ENCODE measurements around the gene RGS2.

The RGS2 gene

GRCh38 chr1:192795916-192796618 is 12.8 kb upstream of the RGS2 start:
- DNase-seq (ENCODE audit: low read depth in 1 of 2, low spot score in 1 of 2): no peak

DNA sequence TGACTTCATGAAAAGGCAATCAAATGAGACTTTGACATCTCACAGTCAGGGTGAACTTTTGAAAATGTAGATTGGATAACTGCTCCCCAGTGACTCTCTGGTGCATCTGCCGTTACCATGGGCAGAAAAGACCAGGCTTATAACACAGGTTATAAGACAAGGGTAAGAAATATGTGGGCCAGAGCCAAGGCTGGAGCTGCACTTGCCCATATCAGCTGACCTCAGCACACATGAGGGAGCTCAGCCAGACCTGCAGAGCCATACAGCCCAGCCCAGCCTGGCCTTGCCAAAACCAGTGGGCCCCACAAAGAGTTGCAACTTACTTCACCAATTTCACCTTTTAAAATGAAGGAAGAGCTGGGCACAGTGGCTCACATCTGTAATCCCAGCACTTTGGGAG is 11.7 kb upstream of the RGS2 start:
- DNase-seq (ENCODE audit: low read depth in 1 of 2, low spot score in 1 of 2): no peak

- DNase-seq (ENCODE audit: low read depth in 1 of 2, low spot score in 1 of 2): no peak
These were observed 10.9 kb upstream of the RGS2 start for GRCh38 chr1:192797891-192798290.

DNA sequence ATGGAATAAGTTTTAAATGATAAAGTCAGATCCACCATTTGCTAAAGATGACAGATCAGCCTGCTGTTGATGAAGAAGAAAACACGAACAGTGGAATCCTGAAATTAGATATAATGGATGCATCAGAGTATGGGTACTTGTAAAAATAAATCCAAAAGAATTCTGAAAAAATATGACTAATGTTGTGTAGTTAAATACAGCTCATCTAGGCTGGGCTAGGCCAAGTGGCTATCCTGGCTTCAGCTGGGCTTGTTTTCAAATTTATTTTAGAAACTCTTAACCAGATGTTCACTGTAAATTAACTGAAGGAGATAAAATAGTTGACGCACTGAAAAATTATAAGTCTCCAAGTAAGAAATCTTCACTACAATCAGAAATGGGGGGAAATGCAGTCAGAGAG is 7.4 kb upstream of the RGS2 start:
- no peak for DNase-seq (ENCODE audit: low read depth in 1 of 2, low spot score in 1 of 2)

- no peak for DNase-seq (ENCODE audit: low read depth in 1 of 2, low spot score in 1 of 2)
These were observed 6.4 kb upstream of the RGS2 start for GRCh38 chr1:192802406-192802805.

- DNase-seq (ENCODE audit: low read depth in 1 of 2, low spot score in 1 of 2): no peak
These were observed 5.3 kb upstream of the RGS2 start for GRCh38 chr1:192803501-192803900.

DNA sequence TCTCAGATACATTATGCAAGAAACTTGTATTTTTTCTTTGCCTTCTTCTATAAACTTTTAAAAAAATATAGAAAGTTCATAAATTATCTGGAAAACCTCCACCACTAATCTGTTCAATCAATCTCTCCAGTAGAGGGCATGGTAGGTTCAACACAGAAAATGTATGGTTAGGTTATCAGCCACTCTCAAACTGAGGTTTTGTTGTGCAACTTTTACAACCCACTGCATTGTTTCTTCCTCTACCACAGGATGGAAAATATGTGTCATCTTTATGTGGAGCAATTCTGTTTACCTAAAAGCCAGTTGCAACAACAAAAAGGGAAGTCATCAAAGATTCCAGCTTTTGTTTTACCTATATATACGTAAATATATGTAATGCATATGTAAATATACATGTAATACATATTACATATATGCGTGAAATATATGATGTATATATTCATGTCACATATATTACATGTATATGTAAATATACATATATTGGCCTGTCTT is 3.0 kb upstream of the RGS2 start:
- DNase-seq (ENCODE audit: low read depth in 1 of 2, low spot score in 1 of 2): no peak

- DNase-seq (ENCODE audit: low read depth in 1 of 2, low spot score in 1 of 2): no peak
These were observed 1.4 kb upstream of the RGS2 start for GRCh38 chr1:192807211-192808162.

DNA sequence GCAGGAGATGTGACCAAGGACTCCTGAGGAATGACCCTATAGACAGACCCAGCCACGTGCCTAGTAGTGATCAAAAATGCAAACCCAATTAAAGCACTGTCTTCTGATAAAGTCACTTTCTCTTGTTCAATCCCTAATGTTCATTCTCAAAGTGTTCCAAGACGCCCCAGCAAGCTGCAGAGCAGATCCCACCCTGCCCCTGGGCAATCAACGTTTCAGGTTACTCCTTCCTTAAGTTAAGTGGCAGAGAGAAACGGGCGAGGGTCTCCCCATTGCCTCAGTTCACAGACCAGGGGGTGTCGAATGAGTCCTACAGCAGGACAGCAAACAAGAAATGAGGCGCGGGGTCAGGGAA is 699 bp upstream of the RGS2 start:
- no peak for DNase-seq (ENCODE audit: low read depth in 1 of 2, low spot score in 1 of 2)

DNA sequence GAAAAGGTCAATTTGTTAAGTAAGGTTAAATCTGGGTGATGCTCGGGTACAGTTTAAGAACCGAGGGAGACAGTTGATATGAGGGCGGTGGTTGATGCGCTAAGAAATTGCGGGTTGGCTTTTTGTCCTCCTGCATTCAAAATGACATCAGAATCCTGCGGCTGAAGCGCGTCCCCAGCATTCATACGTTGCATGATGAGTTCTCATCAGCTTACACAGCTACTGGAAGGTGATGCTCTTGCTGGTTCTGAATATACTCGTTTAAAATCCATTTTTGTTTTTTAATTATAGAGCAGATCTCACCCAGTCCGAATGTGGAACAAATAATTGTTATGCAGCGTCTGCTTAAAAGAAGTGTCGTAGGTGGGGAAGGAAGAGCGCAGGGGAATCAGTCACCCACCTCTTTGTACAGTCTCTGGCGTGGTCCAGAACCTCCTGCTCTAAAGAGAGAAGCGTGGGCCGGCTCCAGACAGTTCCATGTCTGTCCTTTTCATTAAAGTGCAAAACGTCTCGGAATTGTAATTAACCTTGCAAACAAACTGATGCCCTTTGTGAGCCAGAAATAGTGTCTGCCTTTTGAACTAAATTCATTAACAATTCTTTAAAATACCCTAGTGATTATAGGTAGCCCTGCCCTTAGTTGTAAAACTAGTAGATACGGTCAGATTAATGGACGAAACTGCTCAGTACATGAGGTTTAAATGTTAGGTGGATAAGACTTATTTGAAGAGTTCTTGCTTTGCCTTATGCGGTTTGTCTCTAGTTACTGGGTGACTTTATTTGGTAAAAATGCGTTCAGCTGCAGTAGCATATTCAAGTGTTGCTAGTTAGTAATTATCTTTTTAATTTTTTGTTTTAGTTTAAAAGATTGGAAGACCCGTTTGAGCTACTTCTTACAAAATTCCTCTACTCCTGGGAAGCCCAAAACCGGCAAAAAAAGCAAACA is 741 bp downstream of the RGS2 start:
- DNase-seq (ENCODE audit: low read depth in 1 of 2, low spot score in 1 of 2): peak in 1 of 2 donors; percentile 7

DNA sequence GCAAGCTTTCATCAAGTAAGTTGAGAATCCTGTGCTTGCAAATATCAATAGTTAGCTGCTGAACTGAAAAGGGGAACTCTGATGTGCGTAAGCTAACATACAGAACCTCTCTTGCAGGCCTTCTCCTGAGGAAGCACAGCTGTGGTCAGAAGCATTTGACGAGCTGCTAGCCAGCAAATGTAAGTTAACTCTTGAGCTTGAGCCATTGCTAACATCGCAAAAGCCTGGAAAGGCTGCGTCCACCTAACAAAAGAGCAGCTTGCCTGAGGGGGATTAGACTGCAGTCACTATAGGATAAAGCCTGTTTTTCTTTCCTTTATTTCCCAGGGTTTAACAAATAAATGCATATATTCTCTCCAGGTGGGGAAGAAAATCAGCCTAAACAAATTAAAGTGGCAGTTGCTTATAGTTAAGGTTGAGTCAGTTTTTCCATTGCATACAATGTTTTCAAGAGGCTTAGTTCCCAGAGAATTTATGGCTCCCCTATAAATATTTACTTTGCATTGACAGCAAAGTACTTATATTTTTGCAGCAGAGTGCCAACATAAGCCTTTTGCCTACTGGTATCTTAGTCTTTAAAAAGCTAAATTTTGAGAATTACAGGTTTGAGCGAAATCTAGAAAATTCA is 1.5 kb downstream of the RGS2 start:
- DNase-seq (ENCODE audit: low read depth in 1 of 2, low spot score in 1 of 2): no peak

DNA sequence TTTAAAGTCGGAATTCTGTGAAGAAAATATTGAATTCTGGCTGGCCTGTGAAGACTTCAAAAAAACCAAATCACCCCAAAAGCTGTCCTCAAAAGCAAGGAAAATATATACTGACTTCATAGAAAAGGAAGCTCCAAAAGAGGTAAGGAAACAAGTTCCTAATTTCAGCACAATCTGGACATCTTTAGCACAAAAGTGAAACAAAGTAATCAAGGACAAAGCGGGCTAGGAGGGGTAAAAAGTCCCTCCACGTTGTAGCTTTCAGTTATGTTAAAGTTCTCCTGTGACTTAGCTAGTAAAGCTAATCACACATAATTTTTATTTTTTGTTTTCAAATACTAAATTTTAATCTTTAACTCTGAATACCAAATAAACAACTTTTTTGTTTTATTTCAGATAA is 2.2 kb downstream of the RGS2 start:
- DNase-seq (ENCODE audit: low read depth in 1 of 2, low spot score in 1 of 2): no peak

DNA sequence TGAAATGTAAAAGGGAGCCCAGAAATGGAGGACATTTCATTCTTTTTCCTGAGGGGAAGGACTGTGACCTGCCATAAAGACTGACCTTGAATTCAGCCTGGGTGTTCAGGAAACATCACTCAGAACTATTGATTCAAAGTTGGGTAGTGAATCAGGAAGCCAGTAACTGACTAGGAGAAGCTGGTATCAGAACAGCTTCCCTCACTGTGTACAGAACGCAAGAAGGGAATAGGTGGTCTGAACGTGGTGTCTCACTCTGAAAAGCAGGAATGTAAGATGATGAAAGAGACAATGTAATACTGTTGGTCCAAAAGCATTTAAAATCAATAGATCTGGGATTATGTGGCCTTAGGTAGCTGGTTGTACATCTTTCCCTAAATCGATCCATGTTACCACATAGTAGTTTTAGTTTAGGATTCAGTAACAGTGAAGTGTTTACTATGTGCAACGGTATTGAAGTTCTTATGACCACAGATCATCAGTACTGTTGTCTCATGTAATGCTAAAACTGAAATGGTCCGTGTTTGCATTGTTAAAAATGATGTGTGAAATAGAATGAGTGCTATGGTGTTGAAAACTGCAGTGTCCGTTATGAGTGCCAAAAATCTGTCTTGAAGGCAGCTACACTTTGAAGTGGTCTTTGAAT is 2.9 kb downstream of the RGS2 start:
- no peak for DNase-seq (ENCODE audit: low read depth in 1 of 2, low spot score in 1 of 2)

GRCh38 chr1:192812420-192813209 is 3.8 kb downstream of the RGS2 start:
- DNase-seq (ENCODE audit: low read depth in 1 of 2, low spot score in 1 of 2): no peak

GRCh38 chr1:192814805-192815204 is 6.0 kb downstream of the RGS2 start:
- no peak for DNase-seq (ENCODE audit: low read depth in 1 of 2, low spot score in 1 of 2)

DNA sequence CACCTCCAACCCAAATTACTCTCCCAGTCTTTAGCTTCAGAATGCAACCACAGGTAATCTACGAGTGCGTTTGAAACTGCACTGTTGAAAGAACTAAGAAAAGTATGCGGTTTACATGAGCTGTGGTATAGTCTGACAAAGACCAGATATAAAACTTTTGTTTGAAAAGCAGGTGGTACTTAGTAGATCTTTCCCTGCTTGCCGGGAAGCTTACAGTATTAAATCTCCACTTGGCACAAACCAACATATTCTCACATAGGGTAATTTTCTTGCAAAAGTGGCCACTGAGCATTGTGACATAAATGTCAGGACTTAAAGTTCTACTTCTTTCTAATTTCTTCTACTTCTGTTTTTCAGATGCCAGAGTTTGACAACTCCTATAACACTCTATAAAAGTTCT is 8.4 kb downstream of the RGS2 start:
- no peak for DNase-seq (ENCODE audit: low read depth in 1 of 2, low spot score in 1 of 2)

DNA sequence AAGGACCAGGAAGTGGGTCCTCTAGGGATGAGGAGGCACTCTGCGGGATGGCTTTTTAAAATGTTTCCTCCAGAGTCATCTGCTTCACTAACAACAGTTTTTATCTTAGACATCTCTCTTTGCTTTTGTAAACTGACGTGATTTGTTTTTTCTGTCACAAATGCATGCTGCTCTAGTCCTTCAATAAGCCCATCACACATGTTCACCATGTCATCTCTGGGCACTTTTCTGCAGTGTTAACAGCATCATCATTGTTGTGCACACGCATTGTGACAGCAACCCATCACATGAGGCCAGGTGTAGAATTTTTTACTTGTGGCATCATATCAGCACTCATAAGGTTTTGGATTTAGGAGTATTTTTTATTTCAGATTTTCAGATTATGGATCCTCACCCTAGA is 12.5 kb downstream of the RGS2 start:
- no peak for DNase-seq (ENCODE audit: low read depth in 1 of 2, low spot score in 1 of 2)

GRCh38 chr1:192824511-192824910 is 15.7 kb downstream of the RGS2 start:
- no peak for DNase-seq (ENCODE audit: low read depth in 1 of 2, low spot score in 1 of 2)

DNA sequence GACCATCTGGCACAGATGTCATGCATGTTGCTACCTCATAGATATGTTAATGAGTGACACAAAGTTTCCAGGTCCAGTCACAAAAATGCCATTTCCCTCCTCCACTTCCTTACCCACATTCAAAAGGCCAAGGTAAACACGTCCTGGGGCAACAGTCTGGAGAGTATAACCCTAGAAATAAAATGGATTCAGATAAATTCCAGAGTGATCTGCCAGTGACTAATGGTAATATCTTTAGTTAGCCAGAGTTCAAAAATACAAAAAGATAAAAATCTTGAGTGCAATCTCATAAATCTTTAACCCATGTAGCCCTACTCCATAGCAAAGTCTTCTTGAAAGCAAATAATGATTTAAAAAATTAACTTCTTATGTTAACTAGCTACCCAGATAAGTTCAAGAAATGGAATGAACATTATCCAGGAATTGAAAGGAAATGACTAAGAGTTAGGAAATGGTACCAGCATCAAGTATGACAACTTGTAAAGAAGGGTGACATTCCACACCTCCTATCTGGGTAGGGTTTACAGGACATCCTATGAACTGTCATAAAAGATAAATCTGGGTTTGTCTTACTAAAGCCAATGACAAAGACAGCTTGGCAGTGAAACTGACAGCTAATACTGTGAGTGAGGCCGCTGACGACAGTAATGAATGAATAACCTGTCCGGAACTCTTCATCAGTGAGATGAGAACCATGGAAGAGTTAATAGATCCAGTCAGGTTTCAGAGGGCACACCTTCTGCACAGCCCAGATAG is 18.1 kb downstream of the RGS2 start:
- DNase-seq (ENCODE audit: low read depth in 1 of 2, low spot score in 1 of 2): no peak
